Spinal cord (tissue), 10 donors: ENCODE measurements around the gene ADAMTS3. TPM values are rescaled to one million over a fixed set of nuclear protein-coding genes. Genes with fewer than 3 reads are reported as not detected.
A peak's percentile ranks its signal among the peaks of the same experiment; 100 is the strongest.

ENCODE experiments used
- DNase-seq, 6 donors: peaks; one replicate each; pipeline versions ENCODE4 v3.0.0 to v3.0.0-alpha.2; 2013 to 2015; ENCODE audit warnings: low spot score in 6 of 6, low read depth in 4 of 6
- H3K27ac ChIP-seq: one replicate; pipeline ENCODE4 v1.5.1; 2013; ENCODE audit warnings: low read depth, low read length, control low read depth
- H3K27me3 ChIP-seq: one replicate; pipeline ENCODE4 v1.6.1; 2013; ENCODE audit warnings: low read length; ENCODE audit not compliant: control insufficient read depth, insufficient read depth
- H3K36me3 ChIP-seq: one replicate; pipeline ENCODE4 v1.6.1; 2013; ENCODE audit warnings: low read length; ENCODE audit not compliant: control insufficient read depth, insufficient read depth
- H3K4me1 ChIP-seq: one replicate; pipeline ENCODE4 v1.6.1; 2013; ENCODE audit warnings: low read length; ENCODE audit not compliant: control insufficient read depth, insufficient read depth
- H3K4me3 ChIP-seq: one replicate; pipeline ENCODE4 v1.5.1; 2013; ENCODE audit warnings: low read depth, low read length, control low read depth
- H3K9me3 ChIP-seq: one replicate; pipeline ENCODE4 v1.6.1; 2013; ENCODE audit warnings: low read length; ENCODE audit not compliant: control insufficient read depth, insufficient read depth
- WGBS: methylation state at CpG from one replicate; pipeline ENCODE4 v1.1.5; 2013; ENCODE audit warnings: missing lambda C conversion rate; ENCODE audit not compliant: insufficient coverage; 5-methylcytosine and 5-hydroxymethylcytosine counted together
- polyA plus RNA-seq, 2 donors: library from polyadenylated mRNA; unstranded; fragments of 120-200 nt; gene quantifications; one replicate each; pipeline ENCODE4 v1.2.1, GENCODE V29; 2013; ENCODE audit not compliant: insufficient read length in 2 of 2
- total RNA-seq, 2 donors: library from RNA; depleted of rRNA in 1 of 2; stranded (reverse); fragments of 120-200 nt in 1 of 2; fragments of >200 nt in 1 of 2; gene quantifications; one replicate each; pipeline versions ENCODE4 v1.2.3 to v1.2.4, GENCODE V29; 2013 to 2014
- donor health status: healthy.

The ADAMTS3 gene
- total and polyA plus RNA-seq, 4 donors, result 5.8 to 16.9 (median 7.6) TPM

DNA sequence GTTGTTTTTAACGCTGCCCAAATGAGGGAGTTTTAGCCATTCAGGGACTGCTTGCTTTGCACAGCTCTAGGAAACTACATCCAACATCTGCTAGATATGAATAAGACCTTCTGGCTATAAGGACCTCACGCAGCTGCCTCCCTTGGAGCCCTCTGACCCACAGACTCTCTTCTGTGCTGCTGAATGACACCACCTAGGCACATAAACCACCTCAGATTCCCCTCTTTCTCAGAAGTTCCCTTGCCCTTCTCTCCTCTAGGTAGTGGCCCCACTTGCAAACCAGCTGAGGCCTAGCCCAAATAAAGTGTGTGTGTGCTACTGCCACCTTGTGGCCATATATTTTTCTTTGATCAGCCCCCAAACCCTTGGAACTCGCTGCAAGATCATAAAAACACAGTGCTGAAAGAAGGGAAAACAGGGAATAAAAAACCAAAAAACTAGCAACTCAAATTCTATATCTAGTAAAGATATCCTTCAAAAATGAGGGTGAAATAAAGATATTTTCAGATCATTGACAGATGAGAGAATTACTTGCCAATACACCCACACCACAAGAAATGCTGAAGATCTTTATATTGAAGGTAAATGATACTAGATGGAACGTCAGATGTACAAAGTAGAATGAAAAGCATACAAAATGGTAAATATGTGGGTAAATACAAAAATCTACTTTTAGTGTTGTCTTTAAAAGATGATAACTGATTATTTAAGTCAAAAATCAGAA, 265.9 kb downstream of the ADAMTS3 start:
- 74% methylated on average over 2 of the region's 4 CpGs for WGBS

DNA sequence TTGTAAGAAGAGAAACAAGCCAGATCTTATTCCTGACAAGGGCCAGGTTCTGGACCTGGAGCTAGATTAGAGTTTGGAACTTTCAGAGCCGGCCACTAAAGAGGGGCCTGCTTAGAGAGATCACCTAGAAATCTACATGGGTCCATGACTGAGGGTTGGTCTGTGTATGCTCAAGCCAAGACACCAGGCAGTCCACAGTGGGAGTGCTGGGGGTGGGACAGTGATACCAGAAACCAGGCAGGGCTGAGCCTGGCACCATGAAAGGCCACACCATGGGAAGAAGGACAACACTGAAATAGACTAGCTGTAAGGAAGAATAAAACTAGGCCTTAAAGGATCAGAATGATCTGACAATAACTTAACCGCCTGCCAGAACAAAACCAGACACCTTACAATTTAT, 267.3 kb downstream of the ADAMTS3 start:
- Histone ChIP-seq H3K4me3 (no peak overlapping the region), H3K27ac (no peak overlapping the region), H3K36me3 (no peaks in the 10 kb centered on the region), H3K27me3 (no peaks in the 10 kb centered on the region), H3K9me3 (no peaks in the 10 kb centered on the region), H3K4me1 (no peaks in the 10 kb centered on the region)
- 100% methylated on average over 1 of the region's 2 CpGs for WGBS
- DNase-seq, result no peak

More for the DNA sequence above, 265.9 kb downstream of the ADAMTS3 start:
- H3K9me3 ChIP-seq, result no peaks in the 10 kb centered on the region
- peak in 2 of 6 donors; percentile 51 to 76 for DNase-seq
- H3K36me3 ChIP-seq, result no peaks in the 10 kb centered on the region
- H3K27ac ChIP-seq, result no peak overlapping the region
- no peak overlapping the region for H3K4me3 ChIP-seq
- no peaks in the 10 kb centered on the region for H3K4me1 ChIP-seq
- H3K27me3 ChIP-seq, result no peaks in the 10 kb centered on the region

- no peaks in the 10 kb centered on the region for H3K27me3 ChIP-seq
- no peak for DNase-seq
- H3K4me1 ChIP-seq, result no peaks in the 10 kb centered on the region
- no CpG with 5 or more reads among the region's 1 CpG for WGBS
- no peaks in the 10 kb centered on the region for H3K36me3 ChIP-seq
- no peak overlapping the region for H3K4me3 ChIP-seq
- H3K9me3 ChIP-seq, result no peaks in the 10 kb centered on the region
- H3K27ac ChIP-seq, result no peak overlapping the region
Observed at GRCh38 chr4:72300126-72300525, 268.9 kb downstream of the ADAMTS3 start.

DNA sequence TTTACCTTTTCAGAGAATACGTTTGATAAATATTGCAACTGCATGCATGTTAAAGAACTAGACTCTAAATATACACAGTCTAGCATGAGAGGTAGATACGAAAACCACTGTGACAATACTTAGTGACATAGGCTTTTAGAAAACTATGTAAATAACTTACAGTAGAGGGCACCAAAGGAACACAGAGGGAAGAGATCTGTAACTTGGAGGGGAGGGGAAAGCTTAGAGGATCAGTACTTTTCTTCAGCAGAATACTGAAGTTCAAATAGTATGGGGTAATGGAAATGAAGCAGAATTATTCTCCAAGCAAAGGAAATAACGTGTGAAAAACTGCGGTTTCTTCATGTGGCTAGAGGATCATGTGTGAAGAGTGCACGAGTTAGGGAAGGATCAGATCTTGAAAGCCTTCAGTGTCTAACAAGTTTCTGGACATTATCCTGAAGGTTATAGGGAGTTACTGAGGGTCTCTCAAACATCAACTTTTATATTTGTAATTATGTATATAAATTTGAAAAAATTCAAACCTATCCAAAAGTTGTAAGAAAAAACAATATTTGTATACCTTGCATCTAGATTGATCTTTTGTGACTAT, 273.0 kb downstream of the ADAMTS3 start:
- Histone ChIP-seq H3K27me3 (no peaks in the 10 kb centered on the region), H3K4me3 (no peak overlapping the region), H3K36me3 (no peaks in the 10 kb centered on the region), H3K4me1 (no peaks in the 10 kb centered on the region), H3K27ac (no peak overlapping the region), H3K9me3 (no peaks in the 10 kb centered on the region)
- WGBS, result 31% methylated on average over 3 of the region's 5 CpGs
- DNase-seq, result peak in 2 of 6 donors; percentile 86 to 94

DNA sequence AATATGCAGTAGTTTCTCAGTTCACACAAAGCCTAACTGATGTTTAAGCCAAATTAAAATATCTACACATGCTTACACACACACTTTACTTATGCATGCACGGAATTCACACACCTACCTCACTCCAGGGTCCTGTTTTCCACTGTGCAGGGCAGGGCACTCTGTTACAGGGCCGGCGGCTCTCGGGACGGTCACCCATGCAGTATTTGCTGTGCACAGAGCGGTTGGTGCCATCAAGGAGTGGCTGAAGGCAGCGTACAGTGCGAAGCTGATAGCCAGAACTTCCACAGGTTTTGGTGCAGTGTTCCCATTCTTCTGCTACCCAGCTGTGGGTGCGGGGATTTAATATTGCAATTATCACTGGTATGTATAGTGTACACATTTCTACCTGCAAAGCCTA, 278.3 kb downstream of the ADAMTS3 start:
- no peak overlapping the region for H3K27ac ChIP-seq
- no peak for DNase-seq
- no peaks in the 10 kb centered on the region for H3K36me3 ChIP-seq
- no peaks in the 10 kb centered on the region for H3K9me3 ChIP-seq
- H3K4me1 ChIP-seq, result no peaks in the 10 kb centered on the region
- 98% methylated on average over 8 of the region's 9 CpGs for WGBS
- H3K4me3 ChIP-seq, result no peak overlapping the region
- no peaks in the 10 kb centered on the region for H3K27me3 ChIP-seq

DNA sequence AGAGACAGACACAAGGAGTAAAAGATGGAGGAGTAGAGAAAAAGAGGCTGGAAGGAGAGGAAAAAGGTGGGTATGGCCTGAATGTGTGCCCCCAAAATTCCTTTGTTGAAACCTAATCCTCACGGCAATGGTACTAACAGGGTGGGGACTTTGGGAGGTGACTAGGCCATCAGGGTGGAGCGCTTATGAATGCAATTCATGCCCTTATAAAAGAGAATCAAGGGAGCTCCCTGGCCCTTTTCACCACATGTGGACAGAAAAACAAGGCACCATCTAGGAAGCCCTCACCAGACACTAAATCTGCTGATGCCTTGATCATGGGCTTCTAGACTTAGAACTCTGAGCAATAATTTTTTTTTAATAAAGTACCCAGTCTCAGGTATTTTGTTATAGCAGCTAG, 282.1 kb downstream of the ADAMTS3 start:
- DNase-seq, result no peak
- H3K27ac ChIP-seq, result no peak overlapping the region
- H3K4me3 ChIP-seq, result no peak overlapping the region
- no peaks in the 10 kb centered on the region for H3K9me3 ChIP-seq
- no peaks in the 10 kb centered on the region for H3K36me3 ChIP-seq
- H3K27me3 ChIP-seq, result no peaks in the 10 kb centered on the region
- 100% methylated on average over 2 of the region's 2 CpGs for WGBS
- no peaks in the 10 kb centered on the region for H3K4me1 ChIP-seq

DNA sequence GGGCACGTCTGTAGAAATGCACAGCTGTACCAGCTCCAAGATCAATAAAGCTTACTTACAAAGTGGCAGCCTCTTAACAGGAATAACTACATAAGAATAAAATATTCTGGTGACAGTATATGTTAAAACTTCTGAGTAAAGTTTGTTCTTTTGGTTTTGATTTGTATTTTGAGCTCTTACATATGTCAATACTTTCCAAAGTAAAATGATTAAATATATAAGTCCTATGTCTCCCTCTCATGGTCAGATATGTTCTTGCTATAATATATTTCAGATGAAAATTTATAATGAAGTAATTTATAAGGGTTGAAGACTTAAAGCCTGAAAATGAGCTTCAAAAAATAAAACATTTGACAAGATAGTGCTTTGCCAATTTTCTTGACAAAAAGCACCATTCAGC, 282.8 kb downstream of the ADAMTS3 start:
- Histone ChIP-seq H3K36me3 (no peaks in the 10 kb centered on the region), H3K9me3 (no peaks in the 10 kb centered on the region), H3K27ac (no peak overlapping the region), H3K4me3 (no peak overlapping the region), H3K27me3 (no peaks in the 10 kb centered on the region), H3K4me1 (no peaks in the 10 kb centered on the region)
- DNase-seq, result peak in 3 of 6 donors; percentile 12 to 77 (median 49)
- no CpG with 5 or more reads among the region's 1 CpG for WGBS

GRCh38 chr4:72283357-72283756, 285.7 kb downstream of the ADAMTS3 start:
- Histone ChIP-seq H3K4me3 (no peak overlapping the region), H3K27ac (no peak overlapping the region)
- WGBS, result no CpG with 5 or more reads among the region's 3 CpGs

GRCh38 chr4:72280252-72280651, 288.8 kb downstream of the ADAMTS3 start:
- whole genome bisulfite sequencing, result no CpG with 5 or more reads among the region's 3 CpGs
- Histone ChIP-seq H3K4me1 (no peaks in the 10 kb centered on the region), H3K9me3 (no peaks in the 10 kb centered on the region), H3K36me3 (no peaks in the 10 kb centered on the region), H3K4me3 (no peak overlapping the region), H3K27ac (no peak overlapping the region), H3K27me3 (no peaks in the 10 kb centered on the region)
- DNase-seq, result no peak

More at GRCh38 chr4:72283357-72283756, 285.7 kb downstream of the ADAMTS3 start:
- no peaks in the 10 kb centered on the region for H3K4me1 ChIP-seq
- DNase-seq, result no peak
- no peaks in the 10 kb centered on the region for H3K36me3 ChIP-seq
- H3K9me3 ChIP-seq, result no peaks in the 10 kb centered on the region
- no peaks in the 10 kb centered on the region for H3K27me3 ChIP-seq

DNA sequence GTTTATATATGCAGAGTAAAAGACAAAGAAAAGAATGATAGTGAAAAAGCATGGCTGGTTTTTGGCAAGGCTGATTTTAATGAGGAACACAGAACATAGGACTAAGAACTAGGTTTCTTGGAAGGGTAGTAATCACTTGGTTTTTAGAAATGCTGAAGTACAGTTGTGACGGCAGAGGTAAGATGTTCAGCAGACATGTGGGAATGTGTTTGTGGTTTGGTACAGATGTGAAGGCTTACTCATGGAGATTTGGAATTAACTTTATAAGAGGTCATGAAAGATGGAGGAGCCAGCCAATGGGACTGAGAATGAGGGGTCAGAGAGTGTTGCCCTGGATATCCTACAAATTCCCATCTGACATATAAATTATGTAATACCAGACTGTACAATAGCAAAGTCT, 293.6 kb downstream of the ADAMTS3 start:
- 83% methylated on average over 1 of the region's 1 CpG for WGBS
- DNase-seq, result no peak

More for the DNA sequence above, 293.6 kb downstream of the ADAMTS3 start:
- Histone ChIP-seq H3K4me1 (no peaks in the 10 kb centered on the region), H3K9me3 (peaks cover 4% of the 10 kb centered on the region), H3K27me3 (no peaks in the 10 kb centered on the region), H3K4me3 (no peak overlapping the region), H3K27ac (no peak overlapping the region), H3K36me3 (no peaks in the 10 kb centered on the region)
